Measurements from ENCODE around the gene HNMT. TPM values are rescaled to one million over a fixed set of nuclear protein-coding genes. Genes with fewer than 3 reads are reported as not detected.

HNMT gene
- total and polyA plus RNA-seq, 2 of the 8 experiments (the other 6 are each of a cell fraction or from before 2014, with no cell fraction given) = 1.6 to 3.6 TPM

DNA sequence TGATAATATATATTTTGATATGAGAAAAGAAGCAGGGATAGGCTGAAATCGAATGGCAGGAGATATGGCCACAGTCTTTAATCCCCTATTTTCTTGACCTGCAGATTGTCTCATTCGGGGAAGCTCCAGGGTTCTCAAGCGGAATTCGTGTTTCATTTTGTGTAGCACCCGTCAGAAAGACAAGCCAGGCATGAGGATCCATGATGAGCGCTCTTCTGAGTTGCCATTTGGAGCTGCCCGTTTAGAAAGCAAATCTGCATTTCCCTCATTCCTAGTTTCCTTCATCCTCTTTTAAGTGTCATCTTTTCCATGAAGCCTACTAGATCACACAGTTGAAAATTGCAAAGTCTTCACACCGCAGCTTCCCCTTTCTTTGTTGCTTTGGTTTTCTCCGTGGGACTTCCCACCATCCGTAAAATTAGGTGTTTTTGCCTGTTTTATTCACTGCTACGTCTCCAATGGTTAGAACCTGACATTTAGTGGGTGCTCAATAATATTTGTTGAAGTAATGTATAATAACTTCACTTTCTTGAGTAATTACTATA, 16.9 kb downstream of the HNMT start (continued):
- TF ChIP-seq RNF2 (IDR thresholded peaks at IDR 0.05; ENCODE audit: borderline replicate concordance, low read depth, low read length, missing control alignments, poor library complexity, severe bottlenecking) = no peak
